D341Med (cell line): ENCODE results near the gene MMP14.

ENCODE experiments used
- DNase-seq: peaks from one replicate; pipeline ENCODE4 v3.0.0; 2012; ENCODE audit warnings: low spot score

MMP14 gene

DNA sequence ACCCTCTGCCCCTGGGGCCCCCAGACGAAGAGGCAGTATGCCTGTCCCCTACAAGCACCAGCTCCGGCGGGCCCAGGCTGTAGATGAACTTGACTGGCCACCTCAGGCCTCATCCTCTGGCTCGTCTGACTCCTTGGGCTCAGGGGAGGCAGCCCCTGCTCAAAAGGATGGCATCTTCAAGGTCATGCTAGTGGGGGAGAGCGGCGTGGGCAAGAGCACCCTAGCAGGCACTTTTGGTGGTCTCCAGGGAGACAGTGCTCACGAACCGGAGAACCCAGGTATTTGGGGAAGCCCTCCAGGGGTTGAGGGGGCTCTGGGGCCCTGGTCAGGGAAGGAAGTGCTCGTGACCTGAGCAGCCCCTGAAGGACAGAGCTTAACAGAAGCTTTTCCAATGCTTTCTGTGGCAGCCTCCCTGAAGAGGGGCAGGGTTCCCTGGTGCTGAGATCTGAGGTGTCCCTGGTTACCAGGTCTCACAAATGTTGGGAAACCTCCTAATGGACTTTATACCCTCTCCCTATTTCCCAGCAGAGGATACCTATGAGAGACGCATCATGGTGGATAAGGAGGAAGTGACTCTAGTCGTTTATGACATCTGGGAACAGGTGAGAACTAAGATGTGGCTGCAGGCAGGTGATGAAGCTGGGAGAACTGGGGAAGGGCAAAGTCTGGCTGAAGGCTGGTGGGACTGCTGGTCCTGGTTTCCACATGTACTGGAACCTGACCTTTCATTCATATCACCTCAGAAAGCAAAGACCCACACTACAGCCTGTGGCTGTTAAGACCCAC, 48.5 kb downstream of the MMP14 start:
- no peak for DNase-seq

DNA sequence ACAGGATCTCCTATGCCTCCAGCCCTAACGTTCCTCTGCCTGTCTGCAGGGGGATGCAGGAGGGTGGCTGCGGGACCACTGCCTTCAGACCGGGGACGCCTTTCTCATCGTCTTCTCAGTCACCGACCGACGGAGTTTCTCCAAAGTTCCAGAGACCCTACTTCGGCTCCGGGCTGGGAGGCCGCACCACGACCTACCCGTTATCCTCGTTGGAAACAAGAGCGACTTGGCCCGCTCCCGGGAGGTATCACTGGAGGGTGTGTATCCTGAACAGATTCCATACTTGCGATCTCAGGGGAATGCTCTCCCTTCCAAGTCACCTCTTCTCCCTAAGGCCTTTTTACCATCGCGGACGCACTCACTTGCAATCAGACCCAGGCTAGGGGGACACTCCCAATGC, 49.6 kb downstream of the MMP14 start:
- DNase-seq = no peak

DNA sequence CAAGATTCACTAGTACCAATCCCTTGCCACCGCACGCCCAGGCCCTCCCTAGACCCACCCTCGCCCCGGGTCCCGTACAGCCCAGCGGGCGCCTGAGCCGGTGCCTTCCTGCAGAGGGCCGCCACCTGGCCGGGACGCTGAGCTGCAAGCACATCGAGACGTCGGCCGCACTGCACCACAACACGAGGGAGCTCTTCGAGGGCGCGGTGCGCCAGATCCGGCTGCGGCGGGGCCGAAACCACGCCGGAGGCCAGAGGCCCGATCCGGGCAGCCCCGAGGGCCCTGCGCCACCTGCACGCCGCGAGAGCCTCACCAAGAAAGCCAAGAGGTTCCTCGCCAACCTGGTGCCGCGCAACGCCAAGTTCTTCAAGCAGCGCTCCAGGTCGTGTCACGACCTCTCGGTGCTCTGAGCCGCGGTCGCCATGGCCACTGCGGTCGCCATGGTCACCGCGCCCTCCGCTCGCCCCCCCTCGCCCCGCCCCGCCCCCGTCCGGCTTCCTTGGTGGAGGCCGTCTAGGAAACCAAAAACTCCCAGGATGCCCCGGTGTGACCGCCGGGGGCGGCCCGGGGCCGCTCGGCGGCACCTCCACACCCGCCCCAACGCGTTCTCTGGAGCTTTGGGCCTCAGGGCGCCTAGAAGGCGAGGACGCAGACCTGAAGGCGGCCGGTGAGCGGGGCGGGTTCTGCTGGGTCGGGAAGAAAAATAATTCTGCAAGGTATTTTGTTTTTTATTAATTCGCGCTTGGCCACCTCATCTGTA, 50.3 kb downstream of the MMP14 start:
- DNase-seq = no peak

DNA sequence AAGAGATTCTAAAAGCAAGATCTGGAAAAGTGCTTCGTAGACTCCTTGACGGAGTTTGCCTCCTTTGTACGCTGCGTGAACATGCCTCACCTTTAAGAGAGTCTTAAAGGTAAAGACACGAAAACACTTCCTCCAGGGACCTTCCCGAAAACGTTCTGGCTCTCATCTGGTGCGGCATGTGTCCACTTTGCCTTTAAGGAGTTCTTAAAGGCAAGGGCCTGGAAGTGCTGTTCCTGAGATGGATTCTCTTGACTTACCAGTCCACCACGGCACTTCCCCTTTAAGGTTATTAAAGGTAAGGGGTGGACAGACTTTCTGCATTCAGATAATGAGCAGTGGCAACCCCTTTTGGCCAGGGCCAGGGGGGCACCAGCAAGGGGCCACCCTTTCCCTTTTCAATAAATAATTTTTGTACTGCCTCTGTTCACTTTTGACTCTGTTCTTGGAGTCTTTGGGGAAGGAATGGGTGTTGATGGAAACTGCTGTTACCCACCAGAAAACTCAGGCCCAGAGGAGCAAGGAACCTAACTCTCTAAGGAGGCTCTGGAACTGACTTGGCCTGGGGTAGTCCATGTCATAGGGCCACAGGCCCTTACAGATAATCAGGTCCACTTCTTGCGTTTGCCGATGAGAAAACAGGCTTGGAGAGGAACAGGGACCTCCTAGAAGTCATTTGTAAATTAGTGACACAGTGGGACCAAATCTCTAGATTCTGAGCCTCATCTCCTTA, 51.0 kb downstream of the MMP14 start:
- no peak for DNase-seq

DNA sequence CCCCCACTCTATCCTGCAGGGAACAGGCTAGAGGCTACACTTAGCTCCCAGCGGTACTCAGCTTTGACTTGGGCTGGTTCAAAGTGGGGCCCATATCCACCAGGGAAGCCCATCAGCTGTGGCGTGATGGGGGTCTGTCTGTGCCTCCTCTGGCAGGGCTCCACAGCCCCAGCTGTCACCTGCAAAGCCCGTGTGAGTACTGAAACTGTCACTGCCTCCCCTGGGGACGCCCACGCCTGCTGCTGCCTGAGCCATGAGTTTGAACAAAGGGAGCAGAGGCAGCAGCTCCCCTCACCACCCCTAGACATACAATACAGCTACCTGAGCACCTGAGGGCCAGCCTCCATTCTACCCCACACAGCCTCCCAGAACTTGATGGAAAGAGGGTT, 51.6 kb downstream of the MMP14 start:
- peak; percentile 72 for DNase-seq

DNA sequence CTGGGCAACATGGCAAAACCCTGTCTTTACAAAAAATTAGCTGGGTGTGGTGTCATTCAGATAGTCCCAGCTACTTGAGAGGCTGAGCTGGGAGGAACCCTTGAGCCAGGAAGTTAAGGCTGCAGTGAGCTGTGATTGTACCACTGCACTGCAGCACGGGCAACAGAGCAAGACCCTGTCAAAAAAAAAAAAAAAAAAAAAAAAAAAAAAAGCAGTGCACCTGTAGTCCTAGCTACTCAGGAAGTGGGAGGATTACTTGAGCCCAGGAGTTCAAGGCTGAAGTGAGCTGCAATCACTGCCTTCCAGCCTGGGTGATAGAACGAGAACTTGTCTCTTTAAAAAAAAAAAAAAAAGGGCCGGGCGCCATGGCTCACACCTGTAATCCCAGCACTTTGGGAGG, 52.3 kb downstream of the MMP14 start:
- no peak for DNase-seq

DNA sequence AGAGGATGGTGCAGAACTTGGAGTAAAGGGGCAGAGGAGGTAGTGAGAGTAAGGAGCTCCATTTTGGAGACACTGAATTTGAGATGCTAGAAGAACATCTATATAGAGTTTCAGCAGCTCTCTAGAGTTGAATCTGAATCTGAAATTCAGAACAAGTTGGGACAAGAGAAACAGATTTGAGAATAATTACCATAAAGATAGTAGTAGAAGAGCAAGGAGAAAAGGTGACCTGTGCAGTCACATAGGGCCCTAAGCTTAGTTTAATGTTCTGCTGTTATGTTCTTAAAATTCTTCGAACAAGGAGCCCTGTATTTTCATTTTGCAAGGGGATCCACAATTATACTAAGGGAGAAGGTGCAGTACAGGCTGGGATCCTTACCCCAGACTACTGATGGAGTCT, 54.0 kb downstream of the MMP14 start:
- no peak for DNase-seq

DNA sequence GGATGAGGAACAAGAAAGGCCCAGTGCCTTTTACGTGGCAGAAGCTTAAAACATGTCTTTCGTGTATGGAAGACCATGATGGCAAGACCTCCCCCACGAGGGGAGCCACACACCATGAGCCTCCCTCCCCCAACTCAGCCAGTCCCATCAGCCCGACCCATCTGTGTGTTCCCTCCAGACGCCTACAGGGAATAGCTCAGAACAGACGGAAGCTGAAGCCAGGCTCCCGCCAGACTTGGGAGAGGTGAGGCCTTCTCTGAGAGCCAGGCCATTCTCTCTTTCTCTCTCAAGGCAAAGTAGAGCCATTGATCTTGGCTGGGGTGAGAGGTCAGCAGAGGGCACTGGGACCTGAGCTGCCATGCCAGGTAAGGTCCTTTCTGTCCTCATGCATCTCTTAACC, 56.1 kb downstream of the MMP14 start:
- DNase-seq = no peak

DNA sequence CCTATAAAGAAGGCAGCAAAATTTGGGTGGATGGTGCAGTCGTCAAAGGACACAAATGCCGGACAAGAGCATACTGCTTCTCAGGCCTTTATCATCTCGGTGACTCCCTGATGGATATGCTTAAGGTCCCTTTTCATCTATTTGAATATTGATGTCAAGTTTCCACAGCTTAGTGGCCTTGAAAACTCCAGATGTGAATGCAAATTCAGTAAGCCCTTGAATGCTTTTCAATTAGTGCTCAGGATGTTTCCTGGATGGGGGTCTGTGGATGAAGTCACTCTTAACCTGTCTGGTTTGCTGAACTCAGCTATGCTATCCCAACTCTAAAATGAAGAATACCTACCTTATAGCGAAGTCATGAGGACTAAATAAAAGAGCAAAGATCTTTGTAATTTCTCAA, 57.3 kb downstream of the MMP14 start:
- no peak for DNase-seq

DNA sequence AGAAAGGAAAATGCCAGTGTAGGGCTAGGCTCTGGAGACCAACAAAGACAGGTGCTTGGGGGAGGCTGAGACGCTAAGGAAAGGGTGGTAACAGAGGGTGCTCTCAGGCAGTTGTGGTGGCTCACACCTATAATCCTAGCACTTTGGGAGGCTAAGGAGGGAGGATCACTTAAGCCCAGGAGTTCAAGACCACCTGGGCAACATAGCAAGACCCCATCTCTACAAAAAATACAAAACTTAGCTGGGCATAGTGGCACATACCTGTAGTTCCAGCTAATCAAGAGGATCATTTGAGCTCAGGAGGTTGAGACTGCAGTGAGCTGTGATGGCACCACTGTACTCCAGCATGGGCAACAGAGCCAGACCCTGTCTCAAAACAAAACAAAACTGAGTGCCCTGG, 59.0 kb downstream of the MMP14 start:
- DNase-seq = no peak

DNA sequence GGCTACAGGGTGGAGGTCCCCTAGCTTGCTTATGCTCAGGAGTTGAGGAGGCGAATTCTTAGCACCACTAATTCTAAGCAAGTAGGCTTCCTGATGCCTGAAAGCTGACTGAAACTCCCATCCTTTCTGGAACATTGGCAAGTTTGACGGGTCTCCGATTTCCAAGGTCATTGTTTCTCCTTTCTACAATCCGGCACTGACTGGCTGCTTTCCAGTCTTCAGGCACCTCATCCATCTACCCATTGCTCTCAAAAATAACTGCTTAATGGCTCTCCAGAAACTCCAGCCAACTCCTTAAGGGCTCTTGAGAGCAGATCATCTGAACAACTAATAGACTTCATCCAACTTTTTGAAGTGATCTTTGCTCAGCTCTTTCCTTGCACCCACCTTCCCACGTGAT, 60.0 kb downstream of the MMP14 start:
- no peak for DNase-seq

DNA sequence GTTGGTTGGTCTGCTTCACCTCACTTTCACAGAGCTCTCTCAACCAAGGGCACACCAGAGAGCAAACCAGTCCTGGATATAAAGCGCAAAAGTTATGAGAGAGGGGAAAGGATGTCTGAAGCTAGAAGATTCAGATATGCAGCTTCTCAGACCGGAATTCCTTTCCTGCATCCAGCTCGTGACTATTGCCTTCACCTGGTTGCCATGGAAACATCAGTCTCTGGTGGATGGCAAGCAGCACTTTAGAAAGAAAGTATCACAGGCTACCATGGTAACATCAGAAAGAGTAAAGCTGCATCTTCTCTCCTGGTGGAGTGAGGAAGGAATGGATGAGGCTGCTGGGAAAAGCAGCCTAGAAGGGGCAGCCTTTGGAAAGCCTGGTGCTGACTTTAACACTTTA, 60.4 kb downstream of the MMP14 start:
- no peak for DNase-seq

DNA sequence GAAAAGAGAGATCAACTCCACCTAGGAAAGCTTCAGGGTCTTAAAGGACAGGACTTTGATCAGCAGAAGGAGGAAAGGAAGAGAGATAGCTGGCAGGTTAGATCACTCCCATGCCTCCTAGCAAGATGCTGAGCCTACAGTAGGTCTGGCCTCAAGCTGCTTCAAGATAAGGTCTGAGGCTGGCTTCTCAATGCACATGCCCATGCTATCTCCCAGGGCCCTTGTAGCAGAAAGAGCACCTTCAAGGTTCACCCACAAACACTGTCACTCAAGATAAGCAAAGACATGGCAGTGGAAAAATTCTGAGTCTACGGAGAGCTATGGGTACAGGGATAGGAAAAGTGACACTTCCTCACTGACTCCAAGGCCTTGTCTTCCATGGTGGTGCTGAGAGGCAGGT, 61.0 kb downstream of the MMP14 start:
- DNase-seq = no peak
